AG04450 (cell line): ENCODE results near the gene SFMBT2. TPM values are rescaled to one million over a fixed set of nuclear protein-coding genes. Genes with fewer than 3 reads are reported as not detected.

ENCODE experiments used
- CTCF ChIA-PET: fragments of 300-600, 350-600 bp; formaldehyde crosslinking; extraction: SDS; loops from one replicate; lab custom pipeline; 2022; ENCODE audit warnings: antibody characterized with exemption, inconsistent platforms; lab: Charles Lee
- POLR2A ChIA-PET: fragments of 350-600 bp; formaldehyde crosslinking; extraction: SDS; loops from one replicate; lab custom pipeline; 2021; ENCODE audit warnings: antibody characterized with exemption, inconsistent platforms; lab: Yijun Ruan, JAX
- DNase-seq: peaks from one replicate; pipeline ENCODE4 v3.0.0-alpha.2; 2011; ENCODE audit warnings: low read depth, low spot score
- H3K27ac ChIP-seq: one replicate; pipeline ENCODE4 v1.5.1; 2012; ENCODE audit warnings: low read depth, low read length, control low read depth
- H3K27me3 ChIP-seq: one replicate; pipeline ENCODE4 v1.6.0; 2012; ENCODE audit warnings: low read length; ENCODE audit not compliant: control insufficient read depth, insufficient read depth
- H3K4me3 ChIP-seq: 2 replicates; pipeline ENCODE4 v1.5.1; 2011; ENCODE audit warnings: mild to moderate bottlenecking, low read depth, low read length, control low read depth
- H3K9me3 ChIP-seq: 2 replicates; pipeline ENCODE4 v1.5.1; 2012; ENCODE audit warnings: low read length; ENCODE audit not compliant: control insufficient read depth, insufficient read depth
- CTCF ChIP-seq: IDR thresholded peaks from 2 replicates; pipeline ENCODE4 v1.5.1; 2011; ENCODE audit warnings: low read depth, low read length, control low read depth, inconsistent platforms
- polyA plus RNA-seq: library from polyadenylated mRNA; depleted of rRNA; stranded (reverse); fragments of >200 nt; gene quantifications from 2 replicates; pipeline ENCODE4 v1.2.3, GENCODE V29; 2011

The SFMBT2 gene
- polyA plus RNA-seq, 1 experiment, result 1.4 TPM

- TF ChIP-seq CTCF, result no peak
- no peak overlapping the region for H3K4me3 ChIP-seq
- no peak overlapping the region for H3K27ac ChIP-seq
- H3K27me3 ChIP-seq, result peaks cover 9% of the 10 kb centered on the region
- CTCF ChIA-PET, result no interaction called here
- H3K9me3 ChIP-seq, result no peaks in the 10 kb centered on the region
- DNase-seq, result no peak
- POLR2A ChIA-PET, result no interaction called here
Measured at GRCh38 chr10:7123774-7124173, 287.1 kb downstream of the SFMBT2 start.

- H3K27ac ChIP-seq, result no peak overlapping the region
- peaks cover 9% of the 10 kb centered on the region for H3K27me3 ChIP-seq
- no peak for TF ChIP-seq CTCF
- CTCF ChIA-PET, result no interaction called here
- H3K4me3 ChIP-seq, result no peak overlapping the region
- POLR2A ChIA-PET, result no interaction called here
- H3K9me3 ChIP-seq, result no peaks in the 10 kb centered on the region
- DNase-seq, result no peak
Measured at GRCh38 chr10:7122561-7122960, 288.3 kb downstream of the SFMBT2 start.

- Histone ChIP-seq H3K27ac (no peak overlapping the region), H3K9me3 (no peaks in the 10 kb centered on the region), H3K4me3 (no peak overlapping the region), H3K27me3 (peaks cover 3% of the 10 kb centered on the region)
- POLR2A ChIA-PET, result no interaction called here
- CTCF ChIA-PET, result interaction anchor here (0.6 to 1.5 kb wide), 11 partner anchors 10 to 380 kb away, joined by 3 to 5 read pairs (median 4); no protein-coding TSS in a partner anchor
- DNase-seq, result no peak
- peak; percentile 61 for TF ChIP-seq CTCF
Measured at GRCh38 chr10:7121154-7121797, 289.6 kb downstream of the SFMBT2 start.

- Histone ChIP-seq H3K4me3 (no peak overlapping the region), H3K9me3 (no peaks in the 10 kb centered on the region), H3K27ac (no peak overlapping the region), H3K27me3 (no peaks in the 10 kb centered on the region)
- TF ChIP-seq CTCF, result no peak
- no peak for DNase-seq
- ChIA-PET POLR2A (no interaction called here), CTCF (interaction anchor here (0.8 to 1.3 kb wide), 2 partner anchors 42 to 345 kb away, joined by 3 read pairs; no protein-coding TSS in a partner anchor)
Measured at GRCh38 chr10:7119325-7120015, 291.4 kb downstream of the SFMBT2 start.
